Calu3 (cell line): ENCODE measurements around the gene RHBDD2. TPM values are rescaled to one million over a fixed set of nuclear protein-coding genes. Genes with fewer than 3 reads are reported as not detected.

Source experiments
- BruUV-seq: library from RNA; stranded (reverse); fragments of 400-500 nt; replicated peaks from 2 replicates; lab custom pipeline; 2021; lab: Mats Ljungman, UMichigan
- CTCF ChIA-PET: fragments of 300-600 bp; sonication (Branson Sonifier 250); formaldehyde crosslinking; loops from one replicate; lab custom pipeline; 2022; ENCODE audit warnings: antibody characterized with exemption; lab: Charles Lee
- DNase-seq: peaks from one replicate; pipeline ENCODE4 v3.0.0; 2022
- H3K27ac Mint-ChIP-seq: one replicate; pipeline ENCODE4 v1.8.0; 2022; ENCODE audit warnings: mixed read lengths; ENCODE audit not compliant: unreplicated experiment
- H3K27me3 Mint-ChIP-seq: one replicate; pipeline ENCODE4 v1.8.0; 2022; ENCODE audit warnings: mixed read lengths; ENCODE audit not compliant: unreplicated experiment
- H3K36me3 Mint-ChIP-seq: one replicate; pipeline ENCODE4 v1.8.0; 2022; ENCODE audit warnings: mild to moderate bottlenecking, moderate library complexity, mixed read lengths; ENCODE audit not compliant: insufficient read depth, unreplicated experiment
- H3K4me1 Mint-ChIP-seq: one replicate; pipeline ENCODE4 v1.8.0; 2022; ENCODE audit warnings: mild to moderate bottlenecking, low read depth, mixed read lengths; ENCODE audit not compliant: unreplicated experiment
- H3K4me3 Mint-ChIP-seq: one replicate; pipeline ENCODE4 v1.8.0; 2022; ENCODE audit warnings: mild to moderate bottlenecking, low read depth, moderate library complexity, mixed read lengths; ENCODE audit not compliant: unreplicated experiment
- H3K9me3 Mint-ChIP-seq: one replicate; pipeline ENCODE4 v1.8.0; 2022; ENCODE audit warnings: low read depth, mixed read lengths; ENCODE audit not compliant: unreplicated experiment
- intact Hi-C: fragments of 100-400 bp; cut with micrococcal nuclease; formaldehyde crosslinking; loops from one replicate; pipeline ENCODE4 v1.10.0; 2022; ENCODE audit not compliant: unreplicated experiment
- total RNA-seq: library from RNA; stranded (reverse); gene quantifications from 2 replicates; pipeline ENCODE4 v1.2.3, GENCODE V29; 2022
- TF ChIP-seq, protein P1 (sequence below): fragments of 200-600 bp; IDR thresholded peaks from one replicate; pipeline ENCODE4 v1.8.0; 2022; ENCODE audit warnings: antibody characterized with exemption; ENCODE audit not compliant: unreplicated experiment

RHBDD2 gene
- total RNA-seq, 1 experiment from 2014 or later: 35.3 TPM

DNA sequence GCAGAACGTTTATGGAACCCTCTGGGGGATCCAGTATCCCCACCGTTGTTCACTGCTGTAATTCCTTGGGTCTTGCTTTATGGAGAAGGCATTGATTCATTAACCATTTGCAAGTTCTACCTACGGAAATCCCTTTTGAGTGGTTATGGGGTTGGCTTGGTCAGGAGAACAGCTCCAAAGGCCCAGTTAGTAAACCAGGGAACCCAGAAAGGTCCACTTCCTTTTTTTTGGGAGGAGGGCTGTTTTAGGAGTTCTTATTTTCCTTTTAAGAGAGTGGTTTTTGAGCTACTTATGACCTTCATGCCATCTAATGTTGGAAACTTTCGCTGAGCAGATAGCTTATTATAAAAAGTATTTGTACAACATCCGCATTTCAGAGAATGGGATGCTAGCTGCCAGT is 37.4 kb downstream of the RHBDD2 start:
- Mint-ChIP-seq H3K27me3 (no peaks in the 10 kb centered on the region), H3K9me3 (no peaks in the 10 kb centered on the region), H3K4me1 (no peaks in the 10 kb centered on the region), H3K27ac (no peak overlapping the region), H3K36me3 (peaks cover 19% of the 10 kb centered on the region), H3K4me3 (peak overlapping the region; percentile 79)
- intact Hi-C loops: no loop called here
- no TSS peak for BruUV-seq
- DNase-seq: no peak
- CTCF ChIA-PET: interaction anchor here (1.2 kb wide), 1 partner anchor 9 kb away, joined by 3 read pairs; no protein-coding TSS in a partner anchor
- TF ChIP-seq, protein P1, sequence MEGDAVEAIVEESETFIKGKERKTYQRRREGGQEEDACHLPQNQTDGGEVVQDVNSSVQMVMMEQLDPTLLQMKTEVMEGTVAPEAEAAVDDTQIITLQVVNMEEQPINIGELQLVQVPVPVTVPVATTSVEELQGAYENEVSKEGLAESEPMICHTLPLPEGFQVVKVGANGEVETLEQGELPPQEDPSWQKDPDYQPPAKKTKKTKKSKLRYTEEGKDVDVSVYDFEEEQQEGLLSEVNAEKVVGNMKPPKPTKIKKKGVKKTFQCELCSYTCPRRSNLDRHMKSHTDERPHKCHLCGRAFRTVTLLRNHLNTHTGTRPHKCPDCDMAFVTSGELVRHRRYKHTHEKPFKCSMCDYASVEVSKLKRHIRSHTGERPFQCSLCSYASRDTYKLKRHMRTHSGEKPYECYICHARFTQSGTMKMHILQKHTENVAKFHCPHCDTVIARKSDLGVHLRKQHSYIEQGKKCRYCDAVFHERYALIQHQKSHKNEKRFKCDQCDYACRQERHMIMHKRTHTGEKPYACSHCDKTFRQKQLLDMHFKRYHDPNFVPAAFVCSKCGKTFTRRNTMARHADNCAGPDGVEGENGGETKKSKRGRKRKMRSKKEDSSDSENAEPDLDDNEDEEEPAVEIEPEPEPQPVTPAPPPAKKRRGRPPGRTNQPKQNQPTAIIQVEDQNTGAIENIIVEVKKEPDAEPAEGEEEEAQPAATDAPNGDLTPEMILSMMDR: no peak

- TF ChIP-seq, protein P1: no peak
- DNase-seq: no peak
- Mint-ChIP-seq H3K9me3 (no peaks in the 10 kb centered on the region), H3K4me1 (no peaks in the 10 kb centered on the region), H3K27ac (no peak overlapping the region), H3K27me3 (no peaks in the 10 kb centered on the region), H3K4me3 (no peak overlapping the region), H3K36me3 (peaks cover 19% of the 10 kb centered on the region)
- intact Hi-C loops: no loop called here
- no TSS peak for BruUV-seq
- CTCF ChIA-PET: no interaction called here
Observed at GRCh38 chr7:75916685-75917634, 38.1 kb downstream of the RHBDD2 start.

DNA sequence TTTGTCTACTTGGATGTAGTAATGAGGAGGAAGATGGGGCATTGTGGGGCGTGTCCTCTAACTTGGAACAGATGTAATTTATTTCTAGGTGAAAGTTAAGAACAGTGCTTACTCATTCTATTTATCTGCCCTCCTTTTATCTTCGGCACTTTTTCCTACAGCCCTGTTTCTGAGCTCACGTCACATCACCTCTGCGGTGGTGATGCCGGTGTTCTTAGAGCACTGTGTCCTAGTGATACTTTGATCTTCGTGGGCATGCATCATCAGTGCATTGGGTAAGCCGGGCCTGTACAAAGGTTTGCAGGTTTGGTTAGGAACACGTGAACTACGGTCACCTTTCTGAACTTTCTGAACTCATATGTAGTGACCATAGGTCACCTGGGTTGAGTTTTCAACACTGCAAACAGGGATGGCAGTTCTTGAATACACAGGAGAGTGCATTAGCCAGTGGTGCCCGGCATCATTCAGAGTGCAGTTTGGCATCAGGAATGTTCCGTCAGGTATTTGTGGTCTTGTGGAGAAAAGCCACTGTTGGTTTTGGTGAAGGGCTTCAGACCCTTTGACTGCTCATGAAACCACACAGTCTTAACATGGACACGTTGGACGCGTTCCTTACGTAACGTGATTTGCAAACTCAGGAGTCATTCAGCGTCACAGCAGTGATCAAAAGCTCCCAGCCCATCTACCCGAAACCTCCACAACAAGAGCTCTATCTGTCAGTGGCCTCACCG is 41.8 kb downstream of the RHBDD2 start:
- DNase-seq: no peak
- TF ChIP-seq, protein P1: no peak
- CTCF ChIA-PET: interaction anchor here (0.6 kb wide), 1 partner anchor 91 kb away, joined by 5 read pairs; no protein-coding TSS in a partner anchor
- no peak overlapping the region for H3K27ac Mint-ChIP-seq
- no peaks in the 10 kb centered on the region for H3K4me1 Mint-ChIP-seq
- no peaks in the 10 kb centered on the region for H3K9me3 Mint-ChIP-seq
- no peak overlapping the region for H3K4me3 Mint-ChIP-seq
- no peaks in the 10 kb centered on the region for H3K27me3 Mint-ChIP-seq
- intact Hi-C loops: no loop called here
- no TSS peak for BruUV-seq
- H3K36me3 Mint-ChIP-seq: peaks cover 5% of the 10 kb centered on the region

- H3K36me3 Mint-ChIP-seq: no peaks in the 10 kb centered on the region
- no peaks in the 10 kb centered on the region for H3K9me3 Mint-ChIP-seq
- DNase-seq: no peak
- no peaks in the 10 kb centered on the region for H3K27me3 Mint-ChIP-seq
- BruUV-seq: no TSS peak
- CTCF ChIA-PET: interaction anchor here (0.6 to 0.7 kb wide), 2 partner anchors 92 to 357 kb away, joined by 4 to 5 read pairs; no protein-coding TSS in a partner anchor
- H3K27ac Mint-ChIP-seq: no peak overlapping the region
- intact Hi-C loops: no loop called here
- H3K4me1 Mint-ChIP-seq: no peaks in the 10 kb centered on the region
- TF ChIP-seq, protein P1: no peak
- H3K4me3 Mint-ChIP-seq: no peak overlapping the region
Observed at GRCh38 chr7:75921479-75921878, 42.6 kb downstream of the RHBDD2 start.
